HG03159 (cell line): ENCODE results near the gene APBB1.

Experiments used
- ATAC-seq: cut with Tn5 transposase; IDR thresholded peaks from one replicate; pipeline ENCODE4 v1.9.1; 2021; ENCODE audit warnings: mild to moderate bottlenecking, moderate library complexity; ENCODE audit not compliant: unreplicated experiment

The APBB1 gene

GRCh38 chr11:6417907-6418556 is 862 bp downstream of the APBB1 start:
- ATAC-seq: no peak

GRCh38 chr11:6415797-6416196 is 3.1 kb downstream of the APBB1 start:
- ATAC-seq: no peak

- no peak for ATAC-seq
These were observed 4.0 kb downstream of the APBB1 start for GRCh38 chr11:6414874-6415328.

GRCh38 chr11:6413791-6414201 is 5.1 kb downstream of the APBB1 start:
- no peak for ATAC-seq

GRCh38 chr11:6411594-6412031 is 7.3 kb downstream of the APBB1 start:
- ATAC-seq: no peak

- no peak for ATAC-seq
These were observed 8.0 kb downstream of the APBB1 start for GRCh38 chr11:6410695-6411430.

- ATAC-seq: no peak
These were observed 12.5 kb downstream of the APBB1 start for GRCh38 chr11:6406370-6406769.

- no peak for ATAC-seq
These were observed 13.0 kb downstream of the APBB1 start for GRCh38 chr11:6405846-6406245.

GRCh38 chr11:6405052-6405667 is 13.7 kb downstream of the APBB1 start:
- ATAC-seq: no peak

- no peak for ATAC-seq
These were observed 14.4 kb downstream of the APBB1 start for GRCh38 chr11:6404342-6405051.

GRCh38 chr11:6403539-6403938 is 15.4 kb downstream of the APBB1 start:
- ATAC-seq: no peak

GRCh38 chr11:6402561-6402981 is 16.3 kb downstream of the APBB1 start:
- peak; percentile 83 for ATAC-seq

GRCh38 chr11:6402061-6402470 is 16.8 kb downstream of the APBB1 start:
- ATAC-seq: peak; percentile 35

GRCh38 chr11:6401464-6401863 is 17.4 kb downstream of the APBB1 start:
- ATAC-seq: no peak

GRCh38 chr11:6400431-6401345 is 18.2 kb downstream of the APBB1 start:
- ATAC-seq: no peak

GRCh38 chr11:6397636-6398035 is 21.3 kb downstream of the APBB1 start:
- no peak for ATAC-seq

GRCh38 chr11:6397156-6397555 is 21.7 kb downstream of the APBB1 start:
- ATAC-seq: no peak

- no peak for ATAC-seq
These were observed 23.3 kb downstream of the APBB1 start for GRCh38 chr11:6395470-6396060.

GRCh38 chr11:6393989-6394670 is 24.8 kb downstream of the APBB1 start:
- no peak for ATAC-seq
